Left cardiac atrium (tissue), 4 donors: ENCODE data around the gene NAGLU. TPM values are rescaled to one million over a fixed set of nuclear protein-coding genes. Genes with fewer than 3 reads are reported as not detected.

Experiments used
- ATAC-seq, 2 donors: fragments of 200-7000 bp; cut with Tn5 transposase; one replicate each; pipeline ENCODE4 v1.9.1; 2020; ENCODE audit warnings: mild to moderate bottlenecking in 2 of 2, moderate library complexity in 2 of 2
- DNase-seq: peaks from one replicate; pipeline ENCODE4 v3.0.0-alpha.2; 2020
- intact Hi-C, 2 donors: fragments of 100-400 bp; cut with DNase I; formaldehyde crosslinking; loops; one replicate each; pipeline versions ENCODE4 v1.14.1 to v1.15.1; 2022 to 2023
- long read RNA-seq: library from polyadenylated mRNA; unstranded; transcript quantifications from one replicate; pipeline ENCODE4 v2.0.0, GENCODE V29; 2021
- total RNA-seq, 2 donors: library from RNA; stranded (reverse); fragmentation: NEBNext Ultra II Directional; extraction: Animal tissue kit (Norgen Biotek cat#: 25700); gene quantifications; one replicate each; pipeline ENCODE4 v1.2.1, GENCODE V29; 2021
- donor health status: DM: no; HTN: yes; CAD: no.
- donor health status: DM: no; HTN: yes; CAD: no; lungs with severe emphysema.
- donor health status: DM: yes; HTN: yes; CAD: no.
- donor health status: Dilated cardiomyopathy.

NAGLU gene
- total RNA-seq, result 10 to 100 TPM; 15.1 to 20.7 TPM
- long read RNA-seq, partial matches to known transcripts, result 3 of 7 reads
- long read RNA-seq, other reads (novel, unspliced or antisense), result 2 of 7 reads

DNA sequence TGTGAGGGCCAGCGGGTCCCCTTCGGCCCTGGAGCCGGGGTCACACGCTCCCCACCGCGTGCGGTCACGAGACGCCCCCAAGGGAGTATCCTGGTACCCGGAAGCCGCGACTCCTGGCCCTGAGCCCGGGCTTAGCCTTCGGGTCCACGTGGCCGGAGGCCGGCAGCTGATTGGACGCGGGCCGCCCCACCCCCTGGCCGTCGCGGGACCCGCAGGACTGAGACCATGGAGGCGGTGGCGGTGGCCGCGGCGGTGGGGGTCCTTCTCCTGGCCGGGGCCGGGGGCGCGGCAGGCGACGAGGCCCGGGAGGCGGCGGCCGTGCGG lies at the start of gene NAGLU:
Gene NAGLU (plus strand): TSS at position 194 of the 324 bp plus-strand sequence. CDS start 32 bp downstream, at position 226.
- peak; percentile 98 for DNase-seq
- intact Hi-C loops, result no loop called here
- peak; percentile 90 to 93 for ATAC-seq

DNA sequence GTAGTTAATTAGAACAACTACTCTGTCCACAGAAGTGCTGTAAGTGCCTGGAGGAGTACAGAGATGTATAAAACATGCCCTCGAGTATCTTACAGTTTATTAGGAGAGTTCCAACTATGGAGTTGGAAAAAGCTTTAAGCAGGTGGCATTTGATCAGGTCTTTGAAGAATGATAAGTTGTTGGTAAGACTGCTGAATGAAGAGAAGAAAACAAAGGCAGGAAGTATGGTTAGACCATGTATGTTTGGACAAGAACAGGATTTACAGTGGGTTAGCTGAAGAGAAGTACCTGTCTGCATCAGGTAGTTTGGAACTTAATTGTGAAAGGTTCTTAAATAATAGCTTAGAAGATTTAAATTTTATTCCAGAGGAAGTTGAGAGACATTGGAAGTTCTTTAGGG lies 48.0 kb upstream of the NAGLU start:
- intact Hi-C loops, result no loop called here
- no peak for DNase-seq
- ATAC-seq, result no peak

DNA sequence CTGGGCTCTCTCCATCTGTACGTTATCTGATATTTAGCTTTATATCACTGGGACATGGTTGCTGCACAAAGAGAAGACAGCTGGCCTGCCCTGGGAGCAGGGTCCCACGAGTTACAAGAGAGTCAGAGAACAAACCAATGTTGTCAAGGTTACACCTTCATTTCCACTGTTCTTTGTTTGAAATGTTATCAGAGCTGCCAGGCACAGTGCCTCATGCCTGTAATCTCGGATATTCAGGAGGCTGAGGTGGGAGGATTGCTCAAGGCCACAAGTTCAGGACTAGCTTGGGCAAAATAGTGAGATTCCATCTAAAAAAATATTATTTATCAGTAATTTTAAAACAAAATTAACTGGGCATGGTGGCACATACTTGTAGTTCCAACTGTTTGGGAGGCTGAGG lies 42.7 kb upstream of the NAGLU start:
- ATAC-seq (no peak), DNase-seq (no peak)
- intact Hi-C loops, result no loop called here

DNA sequence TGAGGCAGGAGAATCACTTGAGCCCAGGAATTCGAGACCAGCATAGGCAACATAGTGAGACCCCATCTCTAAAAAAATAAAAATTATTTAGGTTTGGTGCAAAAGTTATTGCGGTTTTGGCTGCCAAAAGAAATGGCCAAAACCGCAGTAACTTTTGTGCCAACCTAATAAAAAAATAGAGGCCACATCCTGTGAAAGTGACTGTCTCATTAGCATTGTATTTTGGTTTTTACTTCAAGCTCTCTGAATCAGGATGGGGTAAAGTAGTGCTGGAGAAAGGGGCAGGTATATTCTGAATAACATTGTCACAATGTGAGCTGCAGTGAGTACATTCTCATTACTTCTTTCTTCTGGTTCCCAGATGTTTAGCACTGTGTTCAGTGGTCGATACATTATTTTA lies 41.4 kb upstream of the NAGLU start:
- intact Hi-C loops, result no loop called here
- ATAC-seq (no peak), DNase-seq (no peak)

DNA sequence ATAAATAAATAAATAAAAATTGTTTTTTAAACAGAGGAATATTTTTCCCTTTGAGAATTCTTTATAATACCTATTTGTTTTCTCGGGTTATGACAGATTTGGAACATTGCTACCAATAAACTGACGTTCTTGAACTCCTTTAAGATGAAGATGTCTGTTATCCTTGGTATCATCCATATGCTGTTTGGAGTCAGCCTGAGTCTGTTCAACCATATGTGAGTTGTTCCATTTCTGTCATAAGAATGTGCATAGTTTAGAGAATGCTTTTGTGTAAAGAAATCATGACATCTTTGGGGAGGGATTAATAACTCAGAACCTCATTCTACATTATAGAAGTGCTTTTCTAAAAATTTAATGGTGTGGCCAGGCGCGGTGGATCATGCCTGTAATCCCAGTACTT lies 37.2 kb upstream of the NAGLU start:
- intact Hi-C loops, result no loop called here
- no peak for ATAC-seq
- no peak for DNase-seq

DNA sequence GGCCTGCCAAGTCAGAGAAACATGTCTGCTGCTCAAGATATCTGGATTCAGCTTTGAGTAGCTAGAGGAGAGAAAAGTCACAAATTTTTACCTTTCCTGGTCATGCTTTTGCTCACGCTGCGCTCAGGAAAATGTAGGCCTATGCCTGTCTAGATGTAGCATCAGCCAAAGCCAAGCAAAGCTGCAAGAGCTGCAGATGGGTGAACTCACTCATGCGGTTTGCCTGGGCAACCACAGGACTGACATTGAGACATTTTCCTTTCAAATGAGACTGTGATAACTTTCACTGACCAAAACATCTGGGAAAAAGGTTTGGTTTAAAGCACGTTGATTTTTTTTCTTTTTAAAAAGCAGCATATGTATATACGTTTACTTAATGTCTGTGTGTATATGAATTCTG lies 34.0 kb upstream of the NAGLU start:
- intact Hi-C loops, result no loop called here
- DNase-seq (no peak), ATAC-seq (no peak)

DNA sequence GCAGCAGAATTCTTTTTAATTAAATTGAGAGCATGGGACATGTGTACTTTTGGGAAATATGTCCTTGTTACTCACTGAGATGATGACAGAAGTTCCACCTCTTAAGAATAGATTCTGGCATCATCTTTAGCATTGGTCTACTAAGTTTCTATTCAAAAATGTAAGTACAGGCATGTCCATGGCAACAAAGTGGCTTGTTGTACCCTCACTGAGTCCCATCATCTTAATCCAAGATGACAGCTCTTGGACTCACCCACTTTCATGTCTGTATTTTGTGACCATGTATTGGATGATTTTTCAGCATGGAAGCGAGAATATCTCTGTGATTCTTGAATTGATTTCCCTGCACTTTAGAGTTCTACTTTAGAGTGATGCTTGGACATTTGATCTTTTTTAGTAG lies 33.1 kb upstream of the NAGLU start:
- intact Hi-C loops, result no loop called here
- no peak for ATAC-seq
- DNase-seq, result no peak

DNA sequence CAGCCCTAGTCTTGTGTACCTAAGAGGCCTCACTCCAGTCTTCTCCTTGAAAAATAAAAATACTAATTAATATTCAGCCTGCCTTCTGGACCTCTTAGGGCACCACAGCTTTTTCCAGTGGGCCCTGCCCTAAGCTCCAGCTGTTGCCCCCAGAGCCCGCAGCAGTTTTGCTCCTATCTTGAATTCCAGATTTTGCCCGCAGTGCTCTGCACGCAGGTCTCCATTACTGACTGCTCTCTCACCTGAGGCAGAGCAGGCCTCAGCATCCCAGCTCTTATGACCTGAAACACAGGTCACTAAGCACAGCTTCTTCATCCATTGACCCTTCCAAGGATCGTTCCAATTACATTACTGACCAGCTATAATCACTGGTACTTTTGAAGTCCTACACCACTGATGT lies 28.4 kb upstream of the NAGLU start:
- no peak for DNase-seq
- intact Hi-C loops, result no loop called here
- no peak for ATAC-seq

DNA sequence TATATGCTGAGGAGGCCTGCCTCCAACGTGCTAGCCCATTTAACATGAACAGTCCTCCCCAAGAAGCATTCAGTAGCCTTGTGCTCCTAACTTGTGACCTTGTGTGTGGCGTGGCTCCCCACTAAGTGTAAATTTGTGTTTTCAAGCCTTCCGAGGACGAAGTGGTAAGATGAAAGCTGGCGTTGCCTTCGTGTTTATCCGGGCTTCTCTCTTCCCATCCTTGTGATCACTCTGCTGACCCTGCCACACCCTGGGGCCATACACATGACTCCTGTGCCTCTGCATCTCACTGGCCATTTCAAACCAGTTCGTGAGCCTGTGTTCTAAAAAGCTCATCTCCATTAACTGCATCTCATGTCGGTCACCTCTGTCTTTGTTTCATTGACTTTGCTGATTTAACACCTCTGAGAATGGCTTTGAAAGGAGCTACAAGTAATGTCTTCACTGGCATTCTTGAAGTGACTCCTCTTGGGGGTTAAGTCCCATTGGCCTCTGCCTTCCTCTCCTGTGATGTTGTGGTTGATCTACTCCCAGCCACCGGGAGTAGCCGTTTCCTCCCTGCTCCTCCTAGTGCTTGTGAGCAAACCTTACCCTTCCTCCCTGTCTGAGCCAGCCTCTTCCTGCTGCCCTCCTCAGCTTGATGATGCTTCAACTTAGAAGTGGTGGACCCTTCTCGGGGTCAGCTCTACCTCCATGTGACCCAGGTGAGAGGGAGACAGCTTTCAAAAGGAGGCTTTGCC lies 27.4 kb upstream of the NAGLU start:
- intact Hi-C loops, result no loop called here
- DNase-seq (no peak), ATAC-seq (no peak)

DNA sequence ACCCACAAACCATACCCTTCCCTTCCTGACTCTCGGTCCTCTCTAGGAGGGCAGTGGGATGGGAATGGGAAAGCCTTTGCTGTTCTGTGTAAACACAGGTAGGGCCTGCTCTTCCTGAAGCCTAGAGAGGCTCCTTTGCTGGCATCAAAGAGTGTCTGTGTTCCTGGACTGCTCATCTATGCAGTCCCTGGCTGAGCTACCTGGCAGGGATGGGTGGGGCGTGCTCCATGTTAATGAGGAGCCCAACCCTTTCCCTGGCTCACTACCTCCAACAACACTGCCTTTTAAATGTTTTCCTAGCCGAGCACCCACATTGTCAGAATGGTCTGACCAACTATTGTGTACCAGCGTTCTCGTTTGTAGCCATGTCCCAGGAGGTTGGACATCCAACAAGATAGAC lies 26.6 kb upstream of the NAGLU start:
- intact Hi-C loops, result no loop called here
- DNase-seq, result no peak

DNA sequence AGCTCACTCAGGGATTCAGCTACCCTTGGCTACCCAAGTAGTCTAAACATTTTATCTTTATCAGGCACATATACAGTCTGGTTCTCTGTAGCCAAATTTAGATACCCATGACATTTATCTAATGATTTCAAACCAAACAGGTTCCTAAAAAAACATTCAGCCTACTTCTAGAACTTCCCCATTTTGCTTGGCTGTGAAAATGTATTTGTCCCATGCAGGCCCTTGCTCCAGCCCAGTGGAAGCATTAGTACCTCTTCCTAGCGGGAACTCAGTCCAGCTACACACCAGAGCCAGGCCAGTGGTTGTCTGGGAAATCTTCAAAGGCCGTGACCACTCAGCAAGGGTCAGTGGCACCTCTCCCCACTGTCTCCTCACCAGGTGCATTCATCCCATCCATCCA lies 26.2 kb upstream of the NAGLU start:
- ATAC-seq (no peak), DNase-seq (no peak)
- intact Hi-C loops, result loop anchor here (10.0 kb wide), 2 partner anchors 55 to 195 kb away; partner anchors contain the start of gene ATP6V0A1 (in 1 of the 2)

More for the DNA sequence above, 26.6 kb upstream of the NAGLU start:
- no peak for ATAC-seq

DNA sequence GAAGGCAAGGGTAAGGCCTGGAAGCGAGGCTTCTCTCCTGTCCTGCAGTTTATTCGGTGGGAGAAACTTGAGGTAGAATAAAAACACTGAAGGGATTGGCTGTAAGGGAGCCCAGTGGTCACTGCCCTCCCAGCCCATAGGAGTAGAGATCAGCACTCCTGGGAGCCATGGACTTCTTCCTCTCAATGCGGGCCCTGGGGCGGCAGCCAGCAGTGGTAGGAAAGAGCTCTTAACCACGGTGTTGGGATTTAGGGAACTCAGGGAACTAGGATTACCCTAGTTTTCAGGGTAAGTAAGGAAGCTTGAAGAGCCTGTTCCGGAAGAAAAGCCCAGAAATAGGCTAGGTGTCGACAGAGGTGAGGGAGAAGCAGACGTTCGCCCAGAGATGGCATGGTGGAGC lies 23.8 kb upstream of the NAGLU start:
- DNase-seq (no peak), ATAC-seq (peak in 1 of 2 donors; percentile 14)
- intact Hi-C loops, result loop anchor here (10.0 kb wide), 2 partner anchors 57 to 197 kb away; partner anchors contain the start of gene ATP6V0A1 (in 1 of the 2)

DNA sequence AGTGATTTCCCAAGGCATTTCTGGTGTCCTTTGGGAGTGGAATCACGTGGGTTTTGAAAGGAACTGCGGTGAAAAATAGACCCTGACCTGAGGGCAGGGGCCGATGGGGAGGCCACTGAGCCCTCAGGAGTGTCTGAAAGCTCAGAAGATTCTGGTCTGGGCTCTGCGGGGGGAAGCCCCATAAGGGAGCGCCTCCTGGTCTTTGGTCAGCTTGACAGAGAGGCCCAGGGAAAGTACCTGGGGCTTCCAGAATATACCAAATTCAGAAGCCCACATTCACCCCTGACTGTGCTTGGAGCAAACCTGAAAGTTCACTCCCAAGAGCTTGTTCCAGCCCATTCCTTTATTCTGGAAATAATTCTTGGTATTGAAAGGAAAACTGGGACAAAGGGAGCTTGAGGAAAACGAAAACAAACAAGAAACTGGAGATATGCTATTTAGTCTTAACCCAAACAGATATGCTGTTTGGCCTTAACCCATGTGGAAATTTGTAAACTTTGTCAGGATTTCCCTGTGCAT lies 23.2 kb upstream of the NAGLU start:
- intact Hi-C loops, result loop anchor here (10.0 kb wide), 2 partner anchors 58 to 198 kb away; partner anchors contain the start of gene ATP6V0A1 (in 1 of the 2)
- peak in 1 of 2 donors; percentile 29 for ATAC-seq
- no peak for DNase-seq

DNA sequence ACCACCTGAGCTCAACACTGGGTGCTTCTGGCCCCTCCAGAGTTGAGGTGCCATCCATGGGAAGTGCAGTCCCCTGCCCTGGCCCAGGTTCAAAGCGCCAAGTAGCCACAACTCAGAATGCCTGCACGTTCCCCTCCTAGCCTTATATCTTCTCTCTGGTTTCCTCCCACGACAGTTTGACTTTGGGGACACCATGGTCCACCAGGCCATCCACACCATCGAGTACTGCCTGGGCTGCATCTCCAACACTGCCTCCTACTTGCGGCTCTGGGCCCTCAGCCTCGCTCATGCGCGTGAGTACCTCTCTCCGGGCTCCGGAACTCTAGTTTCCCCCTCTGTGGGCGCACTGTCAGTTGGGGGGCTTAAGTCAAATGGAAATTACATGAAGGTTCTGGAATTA lies 22.4 kb upstream of the NAGLU start:
- no peak for DNase-seq
- ATAC-seq, result no peak
- intact Hi-C loops, result loop anchor here (10.0 kb wide), 2 partner anchors 59 to 199 kb away; partner anchors contain the start of gene ATP6V0A1 (in 1 of the 2)

DNA sequence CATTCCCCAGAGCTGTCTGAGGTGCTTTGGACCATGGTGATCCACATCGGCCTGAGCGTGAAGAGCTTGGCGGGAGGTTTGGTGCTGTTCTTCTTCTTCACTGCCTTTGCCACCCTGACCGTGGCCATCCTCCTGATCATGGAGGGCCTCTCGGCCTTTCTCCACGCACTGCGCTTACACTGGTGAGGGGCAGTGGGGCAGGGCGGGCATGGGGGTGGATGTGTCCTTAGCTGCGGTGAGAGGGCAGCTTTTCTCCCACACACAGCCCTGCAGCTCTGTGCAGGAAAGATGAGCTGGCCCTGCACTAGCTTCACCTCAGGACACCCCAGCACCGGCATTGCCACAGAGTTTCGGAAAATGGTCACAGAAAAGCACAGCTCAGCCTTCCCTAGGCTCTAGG lies 21.8 kb upstream of the NAGLU start:
- no peak for ATAC-seq
- intact Hi-C loops, result loop anchor here (10.0 kb wide), 2 partner anchors 59 to 199 kb away; partner anchors contain the start of gene ATP6V0A1 (in 1 of the 2)
- DNase-seq, result no peak

DNA sequence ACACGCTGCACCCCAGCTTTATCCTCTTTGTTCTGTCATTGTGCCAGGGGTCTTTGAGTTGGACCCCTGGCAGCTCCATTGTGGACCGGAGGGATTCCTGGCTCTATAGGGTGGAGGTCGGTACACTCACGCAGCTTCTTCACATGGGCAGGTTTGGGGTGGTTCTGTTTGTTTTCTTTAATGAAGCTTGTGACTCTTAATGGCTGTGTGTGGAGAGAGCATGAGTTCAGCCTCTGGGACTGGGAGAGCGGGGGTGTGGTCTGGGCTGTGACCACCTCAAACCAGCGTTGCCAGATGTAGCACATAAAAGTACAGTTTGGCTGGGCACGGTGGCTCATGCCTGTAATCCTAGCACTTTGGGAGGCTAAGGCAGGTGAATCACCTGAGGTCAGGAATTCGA lies 21.2 kb upstream of the NAGLU start:
- DNase-seq (peak; percentile 14), ATAC-seq (no peak)
- intact Hi-C loops, result loop anchor here (5.0 to 10.0 kb wide), 4 partner anchors 60 to 200 kb away; partner anchors contain the start of genes ATP6V0A1 (in 1 of the 2) and CAVIN1 (in 1 of the 2)

DNA sequence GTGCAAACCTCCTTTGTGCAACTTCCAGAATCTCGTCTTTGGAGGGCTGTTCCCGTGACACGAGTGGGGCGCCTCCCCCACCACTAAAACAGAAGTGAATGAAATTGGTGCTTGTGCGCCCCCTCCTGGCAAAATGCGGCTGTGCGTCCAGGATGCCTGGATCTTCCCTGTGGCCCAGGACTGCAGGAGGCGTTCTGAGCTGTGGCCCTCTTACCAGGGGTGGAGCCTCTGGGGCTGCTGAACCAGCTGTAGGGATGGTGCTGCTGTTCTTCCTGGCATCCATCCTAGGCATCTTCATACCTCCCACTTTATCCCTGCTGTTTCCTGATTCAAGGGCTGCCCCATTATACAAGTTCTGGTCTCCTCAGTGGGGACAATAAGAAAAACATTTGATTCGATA lies 18.5 kb upstream of the NAGLU start:
- DNase-seq, result peak; percentile 87
- intact Hi-C loops, result loop anchor here (5.0 to 10.0 kb wide), 4 partner anchors 63 to 203 kb away; partner anchors contain the start of genes ATP6V0A1 (in 1 of the 2) and CAVIN1 (in 1 of the 2)
- ATAC-seq, result peak; percentile 25 to 76

DNA sequence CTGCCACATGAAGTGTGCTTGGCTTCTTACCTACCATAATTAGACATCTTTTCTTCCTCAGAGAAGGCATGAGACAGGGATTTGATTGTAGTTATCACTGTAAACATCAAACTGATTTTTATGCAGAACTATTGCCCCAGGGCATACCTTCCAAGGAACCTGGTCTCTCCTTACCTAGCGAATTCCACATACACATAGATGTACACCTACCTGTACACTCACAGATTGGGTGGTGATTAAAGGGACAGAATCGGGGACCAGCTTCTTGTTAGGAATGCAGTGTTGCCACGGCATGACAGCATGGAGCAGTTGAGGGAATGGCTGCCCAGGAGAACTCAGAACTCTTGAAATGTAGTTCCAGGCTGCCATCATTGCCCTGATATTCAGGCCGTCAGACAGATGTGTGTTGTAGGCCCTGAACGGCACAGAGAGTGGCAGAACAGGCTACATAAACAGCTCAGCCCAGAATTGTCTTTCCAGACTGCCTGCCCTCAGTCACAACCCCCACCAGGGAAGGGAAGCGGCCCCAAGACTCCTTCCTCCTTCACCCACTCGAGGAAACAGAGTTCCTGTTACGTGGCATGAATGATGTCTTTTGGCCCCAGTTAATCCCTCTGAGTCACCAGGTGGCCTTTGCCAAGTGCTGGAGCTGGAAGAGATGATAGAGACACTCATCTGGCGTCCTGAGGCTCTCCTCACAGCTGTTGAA lies 17.8 kb upstream of the NAGLU start:
- DNase-seq (peak; percentile 90), ATAC-seq (peak; percentile 48 to 71)
- intact Hi-C loops, result loop anchor here (5.0 to 10.0 kb wide), 4 partner anchors 63 to 203 kb away; partner anchors contain the start of genes ATP6V0A1 (in 1 of the 2) and CAVIN1 (in 1 of the 2)

DNA sequence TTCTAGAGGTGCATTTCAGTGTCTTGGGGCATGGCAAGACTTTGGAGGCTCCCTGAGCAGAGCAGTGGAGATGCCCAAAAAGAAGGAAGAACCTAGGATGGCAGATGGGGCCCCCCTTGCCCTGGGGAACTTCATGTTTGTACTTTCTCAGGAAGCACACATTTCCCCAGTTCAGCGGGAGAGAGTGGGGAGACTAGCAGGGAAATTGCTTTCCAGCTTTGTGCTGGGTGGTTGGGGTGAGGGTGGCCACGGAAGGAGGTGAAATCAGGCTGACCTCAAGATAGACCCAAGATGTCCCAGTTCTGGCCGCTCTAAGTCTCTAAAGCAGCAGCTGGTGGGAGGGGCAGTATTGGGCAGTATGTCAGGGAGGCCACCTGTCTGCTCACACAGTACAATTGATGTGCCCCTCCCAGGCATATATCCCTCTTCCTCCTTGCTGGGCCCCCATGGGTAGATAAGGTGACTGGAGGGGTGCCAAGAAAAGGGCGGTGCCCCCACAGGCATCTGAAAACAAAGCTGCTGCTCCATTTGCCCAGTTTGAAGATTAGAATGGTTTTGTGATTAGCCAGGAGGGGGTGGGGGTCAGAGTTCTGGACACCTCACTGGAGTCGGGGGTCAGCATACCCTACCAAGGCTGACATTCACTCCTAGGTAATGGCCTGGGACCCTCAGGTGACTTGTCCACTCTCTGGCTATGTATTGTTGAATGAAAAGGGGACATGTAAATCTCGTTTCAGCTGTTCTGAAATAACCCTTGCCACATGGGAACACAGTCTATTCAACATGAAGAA lies 17.1 kb upstream of the NAGLU start:
- DNase-seq (peak; percentile 81), ATAC-seq (peak; percentile 4 to 26)
- intact Hi-C loops, result loop anchor here (5.0 to 10.0 kb wide), 4 partner anchors 64 to 204 kb away; partner anchors contain the start of genes ATP6V0A1 (in 1 of the 2) and CAVIN1 (in 1 of the 2)
